Measurements from ENCODE around the gene KRTAP1-3. TPM values are rescaled to one million over a fixed set of nuclear protein-coding genes. Genes with fewer than 3 reads are reported as not detected.
"Not testable (repeated sequence)": the region's sequence is repeated elsewhere in the genome, so short reads cannot be mapped to it uniquely, and the experiment has no call there.

The KRTAP1-3 gene
- total RNA-seq, 1 donor from 2014 or later = not detected

GRCh38 chr17:41054556-41054955, 19.9 kb upstream of the KRTAP1-3 start:
- not testable (repeated sequence) for DNase-seq (ENCODE audit: extremely low read depth, low read depth, low spot score)

- DNase-seq (ENCODE audit: extremely low read depth, low read depth, low spot score) = no peak
Observed at GRCh38 chr17:41054025-41054424, 19.4 kb upstream of the KRTAP1-3 start.

GRCh38 chr17:41052566-41052965, 17.9 kb upstream of the KRTAP1-3 start:
- no peak for DNase-seq (ENCODE audit: extremely low read depth, low read depth, low spot score)

- DNase-seq (ENCODE audit: extremely low read depth, low read depth, low spot score) = no peak
Observed at GRCh38 chr17:41049110-41049509, 14.4 kb upstream of the KRTAP1-3 start.

GRCh38 chr17:41048441-41048840, 13.8 kb upstream of the KRTAP1-3 start:
- DNase-seq (ENCODE audit: extremely low read depth, low read depth, low spot score) = no peak

- DNase-seq (ENCODE audit: extremely low read depth, low read depth, low spot score) = not testable (repeated sequence)
Observed at GRCh38 chr17:41046735-41047465, 12.2 kb upstream of the KRTAP1-3 start, which contains the start of gene KRTAP2-1. KRTAP2-1 (minus strand) TSS chr17:41047316; CDS start chr17:41047267, 49 bp downstream.

- no peak for DNase-seq (ENCODE audit: extremely low read depth, low read depth, low spot score)
Observed at GRCh38 chr17:41042953-41043352, 8.3 kb upstream of the KRTAP1-3 start.

- not testable (repeated sequence) for DNase-seq (ENCODE audit: extremely low read depth, low read depth, low spot score)
Observed at GRCh38 chr17:41040783-41041571, 6.3 kb upstream of the KRTAP1-3 start, which contains the start of gene KRTAP1-1. KRTAP1-1 (minus strand) TSS chr17:41041450; CDS start chr17:41041397, 53 bp downstream.

- no peak for DNase-seq (ENCODE audit: extremely low read depth, low read depth, low spot score)
Observed at GRCh38 chr17:41037853-41038350, 3.2 kb upstream of the KRTAP1-3 start.

GRCh38 chr17:41029633-41030245, 4.9 kb downstream of the KRTAP1-3 start, which contains the start of gene KRTAP1-4:
KRTAP1-4 (minus strand) TSS chr17:41030195; CDS start chr17:41030078, 117 bp downstream.
- no peak for DNase-seq (ENCODE audit: extremely low read depth, low read depth, low spot score)

- no peak for DNase-seq (ENCODE audit: extremely low read depth, low read depth, low spot score)
Observed at GRCh38 chr17:41026715-41027471, 7.8 kb downstream of the KRTAP1-3 start, which contains the start of gene KRTAP1-5. KRTAP1-5 (minus strand) TSS chr17:41027208; CDS start chr17:41027155, 53 bp downstream.

GRCh38 chr17:41024697-41025096, 10.0 kb downstream of the KRTAP1-3 start:
- no peak for DNase-seq (ENCODE audit: extremely low read depth, low read depth, low spot score)

- no peak for DNase-seq (ENCODE audit: extremely low read depth, low read depth, low spot score)
Observed at GRCh38 chr17:41020336-41020735, 14.3 kb downstream of the KRTAP1-3 start.

- no peak for DNase-seq (ENCODE audit: extremely low read depth, low read depth, low spot score)
Observed at GRCh38 chr17:41019415-41019814, 15.3 kb downstream of the KRTAP1-3 start.

GRCh38 chr17:41018541-41018940, 16.1 kb downstream of the KRTAP1-3 start:
- no peak for DNase-seq (ENCODE audit: extremely low read depth, low read depth, low spot score)

- DNase-seq (ENCODE audit: extremely low read depth, low read depth, low spot score) = no peak
Observed at GRCh38 chr17:41016578-41017215, 18.0 kb downstream of the KRTAP1-3 start.

- DNase-seq (ENCODE audit: extremely low read depth, low read depth, low spot score) = no peak
Observed at GRCh38 chr17:41015454-41015853, 19.2 kb downstream of the KRTAP1-3 start.

- no peak for DNase-seq (ENCODE audit: extremely low read depth, low read depth, low spot score)
Observed at GRCh38 chr17:41013606-41014005, 21.1 kb downstream of the KRTAP1-3 start.

GRCh38 chr17:41013181-41013580, 21.5 kb downstream of the KRTAP1-3 start:
- no peak for DNase-seq (ENCODE audit: extremely low read depth, low read depth, low spot score)

Measured in glomerular endothelial cell (primary cell).